GM18526 (cell line): ENCODE measurements around the gene MAP2K6.

ENCODE experiments used
- POLR2A ChIP-seq: IDR thresholded peaks from 3 replicates; pipeline ENCODE4 v1.6.1; 2011; ENCODE audit not compliant: insufficient read length; ENCODE audit errors: extremely low read depth

Gene MAP2K6

GRCh38 chr17:69414408-69415274 is at the start of gene MAP2K6:
TSS of gene MAP2K6 (plus strand) at chr17:69414697. CDS start at chr17:69414985, 288 bp downstream.
- TF ChIP-seq POLR2A = no peak

GRCh38 chr17:69367298-69367697 is 47.2 kb upstream of the MAP2K6 start:
- no peak for TF ChIP-seq POLR2A

GRCh38 chr17:69373069-69373468 is 41.4 kb upstream of the MAP2K6 start:
- no peak for TF ChIP-seq POLR2A

- no peak for TF ChIP-seq POLR2A
Observed at GRCh38 chr17:69375229-69375628, 39.3 kb upstream of the MAP2K6 start.

GRCh38 chr17:69388822-69389442 is 25.6 kb upstream of the MAP2K6 start:
- TF ChIP-seq POLR2A = no peak

GRCh38 chr17:69390795-69391501 is 23.5 kb upstream of the MAP2K6 start:
- no peak for TF ChIP-seq POLR2A

GRCh38 chr17:69401251-69401650 is 13.2 kb upstream of the MAP2K6 start:
- TF ChIP-seq POLR2A = no peak

- no peak for TF ChIP-seq POLR2A
Observed at GRCh38 chr17:69402052-69402451, 12.4 kb upstream of the MAP2K6 start.

- TF ChIP-seq POLR2A = no peak
Observed at GRCh38 chr17:69404399-69404798, 10.1 kb upstream of the MAP2K6 start.

GRCh38 chr17:69405096-69405495 is 9.4 kb upstream of the MAP2K6 start:
- TF ChIP-seq POLR2A = no peak

- no peak for TF ChIP-seq POLR2A
Observed at GRCh38 chr17:69406941-69407340, 7.6 kb upstream of the MAP2K6 start.

GRCh38 chr17:69407759-69408158 is 6.7 kb upstream of the MAP2K6 start:
- TF ChIP-seq POLR2A = no peak

- no peak for TF ChIP-seq POLR2A
Observed at GRCh38 chr17:69410671-69411070, 3.8 kb upstream of the MAP2K6 start.

- TF ChIP-seq POLR2A = no peak
Observed at GRCh38 chr17:69411766-69412165, 2.7 kb upstream of the MAP2K6 start.

- TF ChIP-seq POLR2A = no peak
Observed at GRCh38 chr17:69412251-69412671, 2.2 kb upstream of the MAP2K6 start.

- no peak for TF ChIP-seq POLR2A
Observed at GRCh38 chr17:69415431-69415830, 934 bp downstream of the MAP2K6 start.
